ENCODE data around the gene IPO11. TPM values are rescaled to one million over a fixed set of nuclear protein-coding genes. Genes with fewer than 3 reads are reported as not detected.

Gene IPO11
- total RNA-seq, 4 donors from 2014 or later: 25.0 to 49.2 (median 35.5) TPM

- TF ChIP-seq CTCF (IDR thresholded peaks at IDR 0.05; ENCODE audit: low read depth): no peak
Measured at GRCh38 chr5:62498961-62499360, 86.4 kb downstream of the IPO11 start.

GRCh38 chr5:62499756-62500155, 87.2 kb downstream of the IPO11 start:
- no peak for TF ChIP-seq CTCF (IDR thresholded peaks at IDR 0.05; ENCODE audit: low read depth)

- no peak for TF ChIP-seq CTCF (IDR thresholded peaks at IDR 0.05; ENCODE audit: low read depth)
Measured at GRCh38 chr5:62502456-62503101, 90.0 kb downstream of the IPO11 start.

GRCh38 chr5:62504129-62504528, 91.6 kb downstream of the IPO11 start:
- no peak for TF ChIP-seq CTCF (IDR thresholded peaks at IDR 0.05; ENCODE audit: low read depth)

GRCh38 chr5:62506659-62507460, 94.3 kb downstream of the IPO11 start:
- no peak for TF ChIP-seq CTCF (IDR thresholded peaks at IDR 0.05; ENCODE audit: low read depth)

GRCh38 chr5:62509806-62510205, 97.2 kb downstream of the IPO11 start:
- no peak for TF ChIP-seq CTCF (IDR thresholded peaks at IDR 0.05; ENCODE audit: low read depth)

- no peak for TF ChIP-seq CTCF (IDR thresholded peaks at IDR 0.05; ENCODE audit: low read depth)
Measured at GRCh38 chr5:62514510-62515119, 102.1 kb downstream of the IPO11 start.

All from subcutaneous adipose tissue (tissue), 4 donors.